GM19455 (cell line): ENCODE measurements around the gene HNRNPA1.
"Not testable (repeated sequence)": the region's sequence is repeated elsewhere in the genome, so short reads cannot be mapped to it uniquely, and the experiment has no call there.

Experiments used
- ATAC-seq: cut with Tn5 transposase; IDR thresholded peaks from one replicate; pipeline ENCODE4 v1.9.1; 2021; ENCODE audit not compliant: unreplicated experiment

Gene HNRNPA1

GRCh38 chr12:54273981-54274380 is 6.5 kb upstream of the HNRNPA1 start:
- no peak for ATAC-seq

GRCh38 chr12:54276368-54276767 is 4.2 kb upstream of the HNRNPA1 start:
- no peak for ATAC-seq

GRCh38 chr12:54277823-54278276 is 2.7 kb upstream of the HNRNPA1 start:
- no peak for ATAC-seq

- no peak for ATAC-seq
Measured at GRCh38 chr12:54279227-54279631, 1.3 kb upstream of the HNRNPA1 start.

- peak; percentile 74 for ATAC-seq
Measured at GRCh38 chr12:54279632-54280467, 676 bp upstream of the HNRNPA1 start, which contains the start of gene CBX5. TSS of gene CBX5 (minus strand) at chr12:54280122. CDS start at chr12:54257650, 22,472 bp downstream.

- ATAC-seq: not testable (repeated sequence)
Measured at GRCh38 chr12:54281261-54281638, 724 bp downstream of the HNRNPA1 start.

- ATAC-seq: not testable (repeated sequence)
Measured at GRCh38 chr12:54281694-54282093, 1.2 kb downstream of the HNRNPA1 start.

GRCh38 chr12:54282949-54283593 is 2.5 kb downstream of the HNRNPA1 start:
- no peak for ATAC-seq

GRCh38 chr12:54284070-54284780 is 3.7 kb downstream of the HNRNPA1 start:
- not testable (repeated sequence) for ATAC-seq

- no peak for ATAC-seq
Measured at GRCh38 chr12:54285150-54286041, 4.9 kb downstream of the HNRNPA1 start.

- no peak for ATAC-seq
Measured at GRCh38 chr12:54286042-54287030, 5.8 kb downstream of the HNRNPA1 start.

- no peak for ATAC-seq
Measured at GRCh38 chr12:54287261-54288157, 7.0 kb downstream of the HNRNPA1 start.

GRCh38 chr12:54292083-54292930 is 11.8 kb downstream of the HNRNPA1 start:
- no peak for ATAC-seq

- no peak for ATAC-seq
Measured at GRCh38 chr12:54292931-54293241, 12.4 kb downstream of the HNRNPA1 start.

- peak; percentile 73 for ATAC-seq
Measured at GRCh38 chr12:54294152-54294952, 13.8 kb downstream of the HNRNPA1 start.

- ATAC-seq: no peak
Measured at GRCh38 chr12:54294953-54295566, 14.5 kb downstream of the HNRNPA1 start.
